HepG2 (cell line): Measurements from ENCODE around the gene EFNA2. TPM values are rescaled to one million over a fixed set of nuclear protein-coding genes. Genes with fewer than 3 reads are reported as not detected.

Experiments
- CCDC6 ChIP-seq: sonication (generic); formaldehyde crosslinking; IDR thresholded peaks from 2 replicates; pipeline ENCODE4 v1.8.1; 2022; ENCODE audit warnings: mild to moderate bottlenecking, missing genetic modification reagents, moderate library complexity
- FOSL2 ChIP-seq: sonication (generic); formaldehyde crosslinking; IDR thresholded peaks from 2 replicates; pipeline ENCODE4 v1.4.0; 2020; ENCODE audit warnings: missing genetic modification reagents
- FOXA1 ChIP-seq, 2 experiments: fragments of 450-650 bp in 1 of 2; sonication (generic) in 1 of 2; formaldehyde crosslinking in 1 of 2; IDR thresholded peaks; 2 replicates each; pipeline versions ENCODE4 v1.4.0 to v1.6.1; 2016 to 2020; ENCODE audit warnings: missing genetic modification reagents in 1 of 2
- FOXC1 ChIP-seq: sonication (generic); formaldehyde crosslinking; IDR thresholded peaks from 2 replicates; pipeline ENCODE4 v1.8.0; 2022; ENCODE audit warnings: mild to moderate bottlenecking, missing genetic modification reagents, borderline replicate concordance
- GTF3A ChIP-seq: sonication (generic); formaldehyde crosslinking; conservative IDR thresholded peaks from 2 replicates; pipeline ENCODE4 v1.4.0; 2020; ENCODE audit warnings: mild to moderate bottlenecking, missing genetic modification reagents
- HDAC1 ChIP-seq: sonication (generic); formaldehyde crosslinking; IDR thresholded peaks from 2 replicates; pipeline ENCODE4 v1.5.1; 2020; ENCODE audit warnings: mild to moderate bottlenecking, missing genetic modification reagents
- HHEX ChIP-seq: IDR thresholded peaks from 2 replicates; pipeline ENCODE4 v1.6.1; 2016; ENCODE audit warnings: control low read depth
- HOXA3 ChIP-seq: sonication (generic); formaldehyde crosslinking; IDR thresholded peaks from 2 replicates; pipeline ENCODE4 v1.5.0; 2020; ENCODE audit warnings: missing genetic modification reagents
- MEF2D ChIP-seq: sonication (generic); formaldehyde crosslinking; IDR thresholded peaks from 2 replicates; pipeline ENCODE4 v1.5.1; 2020; ENCODE audit warnings: mild to moderate bottlenecking, missing genetic modification reagents
- PHF21A ChIP-seq: sonication (generic); formaldehyde crosslinking; IDR thresholded peaks from 2 replicates; pipeline ENCODE4 v1.5.0; 2020; ENCODE audit warnings: mild to moderate bottlenecking, missing genetic modification reagents
- PITX1 ChIP-seq: sonication (generic); formaldehyde crosslinking; IDR thresholded peaks from 2 replicates; pipeline ENCODE4 v1.5.1; 2020; ENCODE audit warnings: mild to moderate bottlenecking, missing genetic modification reagents
- SP5 ChIP-seq: IDR thresholded peaks from 2 replicates; pipeline ENCODE4 v1.6.1; 2016; ENCODE audit warnings: low read depth, borderline replicate concordance
- ZFX ChIP-seq: sonication (generic); formaldehyde crosslinking; IDR thresholded peaks from 2 replicates; pipeline ENCODE4 v1.4.0; 2020; ENCODE audit warnings: mild to moderate bottlenecking, low read depth, missing genetic modification reagents, moderate library complexity
- ZNF235 ChIP-seq: sonication (generic); formaldehyde crosslinking; IDR thresholded peaks from 2 replicates; pipeline ENCODE4 v1.8.1; 2023; ENCODE audit warnings: mild to moderate bottlenecking, missing genetic modification reagents, borderline replicate concordance
- ZNF256 ChIP-seq: sonication (generic); formaldehyde crosslinking; conservative IDR thresholded peaks from 2 replicates; pipeline ENCODE4 v1.4.0; 2020; ENCODE audit warnings: missing genetic modification reagents
- ZNF263 ChIP-seq: sonication (generic); formaldehyde crosslinking; IDR thresholded peaks from 2 replicates; pipeline ENCODE4 v1.4.0; 2020; ENCODE audit warnings: missing genetic modification reagents
- ZNF407 ChIP-seq: sonication (generic); formaldehyde crosslinking; IDR thresholded peaks from one replicate; pipeline ENCODE4 v1.5.1; 2020; ENCODE audit warnings: mild to moderate bottlenecking, missing genetic modification reagents; ENCODE audit errors: not compliant biosample characterization
- ZSCAN30 ChIP-seq: sonication (generic); formaldehyde crosslinking; IDR thresholded peaks from 2 replicates; pipeline ENCODE4 v1.5.0; 2020; ENCODE audit warnings: mild to moderate bottlenecking, missing genetic modification reagents
- polyA plus RNA-seq, 8 experiments: library from polyadenylated mRNA; depleted of rRNA in 3 of 8; stranded (reverse) in 7 of 8; unstranded in 1 of 8; fragments of >200 nt; fragmentation: Illumina TruSeq in 4 of 8; extraction: Trizol in 4 of 8; gene quantifications; 2 replicates each; pipeline versions ENCODE4 v1.2.1 to v1.2.3, GENCODE V29; 2011 to 2016; ENCODE audit warnings: low read depth in 4 of 8, missing spikeins in 1 of 8, mixed read lengths in 1 of 8; ENCODE audit not compliant: insufficient read depth in 1 of 8
- total RNA-seq, 5 experiments: library from RNA; depleted of rRNA; stranded (reverse); fragments of >200 nt; fragmentation: Illumina TruSeq; extraction: Trizol; gene quantifications; 2 replicates each; pipeline ENCODE4 v1.2.3, GENCODE V29; 2016; ENCODE audit warnings: low read depth in 1 of 5
- TF ChIP-seq, protein P1 (sequence below): sonication (generic); formaldehyde crosslinking; IDR thresholded peaks from 2 replicates; pipeline ENCODE4 v1.4.0; 2020; ENCODE audit warnings: missing genetic modification reagents

The EFNA2 gene
- total and polyA plus RNA-seq, 2 of the 13 experiments (the other 11 are each of a cell fraction or from before 2014, with no cell fraction given) = 6.0 to 9.9 TPM

GRCh38 chr19:1254530-1255185 is 31.0 kb upstream of the EFNA2 start (continued):
- TF ChIP-seq, protein P1, sequence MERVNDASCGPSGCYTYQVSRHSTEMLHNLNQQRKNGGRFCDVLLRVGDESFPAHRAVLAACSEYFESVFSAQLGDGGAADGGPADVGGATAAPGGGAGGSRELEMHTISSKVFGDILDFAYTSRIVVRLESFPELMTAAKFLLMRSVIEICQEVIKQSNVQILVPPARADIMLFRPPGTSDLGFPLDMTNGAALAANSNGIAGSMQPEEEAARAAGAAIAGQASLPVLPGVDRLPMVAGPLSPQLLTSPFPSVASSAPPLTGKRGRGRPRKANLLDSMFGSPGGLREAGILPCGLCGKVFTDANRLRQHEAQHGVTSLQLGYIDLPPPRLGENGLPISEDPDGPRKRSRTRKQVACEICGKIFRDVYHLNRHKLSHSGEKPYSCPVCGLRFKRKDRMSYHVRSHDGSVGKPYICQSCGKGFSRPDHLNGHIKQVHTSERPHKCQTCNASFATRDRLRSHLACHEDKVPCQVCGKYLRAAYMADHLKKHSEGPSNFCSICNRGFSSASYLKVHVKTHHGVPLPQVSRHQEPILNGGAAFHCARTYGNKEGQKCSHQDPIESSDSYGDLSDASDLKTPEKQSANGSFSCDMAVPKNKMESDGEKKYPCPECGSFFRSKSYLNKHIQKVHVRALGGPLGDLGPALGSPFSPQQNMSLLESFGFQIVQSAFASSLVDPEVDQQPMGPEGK (CRISPR knock-in tag) = peak; percentile 85
- TF ChIP-seq CCDC6 (CRISPR knock-in tag) = no peak
- TF ChIP-seq ZNF256 = no peak
- no peak for TF ChIP-seq ZSCAN30 (CRISPR knock-in tag)
- TF ChIP-seq GTF3A (CRISPR knock-in tag) = no peak
- TF ChIP-seq ZFX (CRISPR knock-in tag) = peak; percentile 23; the same call in 1 of the 2 replicates
- no peak for TF ChIP-seq FOXA1 (IDR thresholded peaks at IDR 0.05)
- TF ChIP-seq FOXA1 (CRISPR knock-in tag; IDR thresholded peaks at IDR 0.05) = peak; percentile 56
- TF ChIP-seq MEF2D = peak; percentile 47
- peak; percentile 87 for TF ChIP-seq PITX1 (CRISPR knock-in tag)
- peak; percentile 90 for TF ChIP-seq ZNF263
- peak; percentile 44 for TF ChIP-seq PHF21A (CRISPR knock-in tag)
- TF ChIP-seq SP5 (CRISPR knock-in tag) = peak; percentile 53
- TF ChIP-seq HHEX (CRISPR knock-in tag) = peak; percentile 12; the same call in 1 of the 2 replicates
- peak; percentile 76 for TF ChIP-seq FOSL2 (CRISPR knock-in tag)
- TF ChIP-seq ZNF235 (CRISPR knock-in tag) = 0 out of 2 replicates have a peak, but pooled peaks have one; percentile 10
- TF ChIP-seq ZNF407 (CRISPR knock-in tag) = no peak
- TF ChIP-seq HDAC1 = peak; percentile 86
- TF ChIP-seq HOXA3 (CRISPR knock-in tag) = peak; percentile 35
- TF ChIP-seq FOXC1 (CRISPR knock-in tag) = peak; percentile 53; the same call in 1 of the 2 replicates
